Body of pancreas (tissue), 4 donors: ENCODE results near the gene GMDS. TPM values are rescaled to one million over a fixed set of nuclear protein-coding genes. Genes with fewer than 3 reads are reported as not detected.

Source experiments
- ATAC-seq: fragments of 150-250 bp; one replicate; pipeline ENCODE4 v1.9.1; 2016
- DNase-seq, 4 donors: peaks; one replicate each; pipeline ENCODE4 v3.0.0-alpha.2; 2019
- H3K27ac ChIP-seq, 4 donors: fragments of 200-600 bp; sonication (generic); 1 replicate in 3 of 4; 2 replicates in 1 of 4; pipeline versions ENCODE4 v1.5.1 to v1.6.1; 2016 to 2019; ENCODE audit warnings: mild to moderate bottlenecking in 1 of 4, mixed read lengths in 1 of 4, moderate library complexity in 1 of 4
- H3K27me3 ChIP-seq, 2 donors: fragments of 200-600 bp; sonication (generic); one replicate each; pipeline ENCODE4 v1.6.0; 2016; ENCODE audit warnings: mild to moderate bottlenecking in 1 of 2
- H3K36me3 ChIP-seq, 2 donors: fragments of 200-600 bp; sonication (generic); replicated peaks in 1 of 2; 2 replicates each; pipeline ENCODE4 v1.5.1; 2016; ENCODE audit warnings: low read depth in 2 of 2; ENCODE audit not compliant: insufficient read depth in 1 of 2
- H3K4me1 ChIP-seq: fragments of 200-600 bp; sonication (generic); one replicate; pipeline ENCODE4 v1.6.0; 2016
- H3K4me3 ChIP-seq, 2 donors: fragments of 200-600 bp; sonication (generic); 1 replicate in 1 of 2; 2 replicates in 1 of 2; pipeline ENCODE4 v1.5.1; 2016 to 2019
- H3K9me3 ChIP-seq, 3 donors: fragments of 200-600 bp; sonication (generic); 1 replicate in 2 of 3; 2 replicates in 1 of 3; pipeline ENCODE4 v1.5.1; 2016
- POLR2A ChIP-seq, 3 donors: fragments of 450-650 bp; IDR thresholded peaks; one replicate each; pipeline ENCODE4 v1.6.1; 2016; ENCODE audit warnings: antibody characterized with exemption in 3 of 3, mild to moderate bottlenecking in 2 of 3
- WGBS, 2 donors: methylation state at CpG; one replicate each; pipeline ENCODE4 v1.1.5; 2017; 5-methylcytosine and 5-hydroxymethylcytosine counted together
- intact Hi-C: fragments of 100-400 bp; cut with DNase I; formaldehyde crosslinking; loops from one replicate; pipeline ENCODE4 v1.15.1; 2023
- total RNA-seq, 2 donors: library from RNA; depleted of rRNA; stranded (reverse); fragments of >200 nt; gene quantifications; one replicate each; pipeline ENCODE4 v1.1.0, GENCODE V29; 2016
- TF ChIP-seq, protein P1 (sequence below), 7 experiments: fragments of 450-650 bp in 4 of 7; fragments of 200-600 bp in 3 of 7; sonication (generic) in 3 of 7; IDR thresholded peaks; one replicate each; pipeline ENCODE4 v1.5.1; 2016 to 2019; ENCODE audit warnings: antibody characterized with exemption in 7 of 7

GMDS gene
- total RNA-seq, 2 donors from 2014 or later, result 34.5 to 63.3 TPM

- no peaks in the 10 kb centered on the region for H3K27me3 ChIP-seq
- H3K36me3 ChIP-seq, result no peaks in the 10 kb centered on the region
- DNase-seq (no peak), ATAC-seq (peak; percentile 40)
- H3K4me3 ChIP-seq, result no peak overlapping the region
- intact Hi-C loops, result no loop called here
- no peak overlapping the region for H3K27ac ChIP-seq
- TF ChIP-seq, protein P1, sequence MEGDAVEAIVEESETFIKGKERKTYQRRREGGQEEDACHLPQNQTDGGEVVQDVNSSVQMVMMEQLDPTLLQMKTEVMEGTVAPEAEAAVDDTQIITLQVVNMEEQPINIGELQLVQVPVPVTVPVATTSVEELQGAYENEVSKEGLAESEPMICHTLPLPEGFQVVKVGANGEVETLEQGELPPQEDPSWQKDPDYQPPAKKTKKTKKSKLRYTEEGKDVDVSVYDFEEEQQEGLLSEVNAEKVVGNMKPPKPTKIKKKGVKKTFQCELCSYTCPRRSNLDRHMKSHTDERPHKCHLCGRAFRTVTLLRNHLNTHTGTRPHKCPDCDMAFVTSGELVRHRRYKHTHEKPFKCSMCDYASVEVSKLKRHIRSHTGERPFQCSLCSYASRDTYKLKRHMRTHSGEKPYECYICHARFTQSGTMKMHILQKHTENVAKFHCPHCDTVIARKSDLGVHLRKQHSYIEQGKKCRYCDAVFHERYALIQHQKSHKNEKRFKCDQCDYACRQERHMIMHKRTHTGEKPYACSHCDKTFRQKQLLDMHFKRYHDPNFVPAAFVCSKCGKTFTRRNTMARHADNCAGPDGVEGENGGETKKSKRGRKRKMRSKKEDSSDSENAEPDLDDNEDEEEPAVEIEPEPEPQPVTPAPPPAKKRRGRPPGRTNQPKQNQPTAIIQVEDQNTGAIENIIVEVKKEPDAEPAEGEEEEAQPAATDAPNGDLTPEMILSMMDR (IDR thresholded peaks at IDR 0.05), result no peak
- TF ChIP-seq POLR2A (IDR thresholded peaks at IDR 0.05), result no peak
- 55 to 58% methylated on average over 1 of the region's 1 CpG for WGBS, 2 donors
- peaks cover 28% of the 10 kb centered on the region for H3K4me1 ChIP-seq
- no peaks in the 10 kb centered on the region for H3K9me3 ChIP-seq
These were observed 87.8 kb downstream of the GMDS start for GRCh38 chr6:2157441-2158127.

GRCh38 chr6:2155206-2155605 is 90.2 kb downstream of the GMDS start:
- H3K4me1 ChIP-seq, result peaks cover 22% of the 10 kb centered on the region
- H3K9me3 ChIP-seq, result no peaks in the 10 kb centered on the region
- WGBS, 2 donors, result 39 to 43% methylated on average over 1 of the region's 1 CpG

DNA sequence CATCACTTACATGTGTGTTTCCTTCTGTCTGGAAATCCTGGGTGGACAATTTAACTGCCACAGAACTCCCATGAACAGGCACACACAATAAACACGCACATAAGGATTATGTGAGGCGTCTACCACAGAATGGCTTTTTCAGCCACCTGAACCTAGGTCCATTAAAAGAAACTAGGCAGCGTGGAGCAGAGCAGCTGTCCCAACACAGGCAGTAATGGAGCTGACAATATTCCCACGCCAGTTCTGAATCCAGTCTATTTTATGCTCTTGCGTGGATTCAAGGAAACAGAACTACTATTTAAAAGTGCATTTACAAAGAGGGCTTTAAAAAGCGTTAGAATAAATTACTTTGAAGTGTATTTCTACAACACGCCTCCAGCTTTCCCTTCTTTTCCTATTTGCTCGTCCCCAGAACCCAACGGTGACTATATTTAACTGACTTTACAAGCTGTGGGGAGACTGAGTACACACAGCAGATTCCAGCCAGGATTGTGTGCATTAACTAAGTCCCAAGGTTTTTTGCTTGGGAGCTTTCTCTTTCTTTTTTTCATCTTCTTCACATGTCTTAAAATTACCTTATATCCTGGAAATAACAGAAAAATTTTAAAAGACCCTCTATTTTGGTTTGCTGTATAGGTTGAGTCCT is 95.9 kb downstream of the GMDS start:
- H3K36me3 ChIP-seq, result no peaks in the 10 kb centered on the region
- H3K4me3 ChIP-seq, result no peak overlapping the region
- peak overlapping the region in 2 of 4 donors; percentile 52 to 59 for H3K27ac ChIP-seq
- H3K4me1 ChIP-seq, result peaks cover 3% of the 10 kb centered on the region
- H3K9me3 ChIP-seq, result no peaks in the 10 kb centered on the region
- peak in 2 of 4 donors; percentile 17 to 27 for DNase-seq
- TF ChIP-seq POLR2A (IDR thresholded peaks at IDR 0.05), result peak in 1 of 3 donors; percentile 7
- TF ChIP-seq, protein P1 (IDR thresholded peaks at IDR 0.05), result no peak
- 44 to 50% methylated on average over 9 of the region's 9 CpGs for WGBS, 2 donors
- intact Hi-C loops, result no loop called here
- no peaks in the 10 kb centered on the region for H3K27me3 ChIP-seq
- ATAC-seq, result peak; percentile 77

More at GRCh38 chr6:2155206-2155605, 90.2 kb downstream of the GMDS start:
- TF ChIP-seq POLR2A (IDR thresholded peaks at IDR 0.05), result no peak
- TF ChIP-seq, protein P1 (IDR thresholded peaks at IDR 0.05), result no peak
- Histone ChIP-seq H3K27me3 (no peaks in the 10 kb centered on the region), H3K27ac (no peak overlapping the region), H3K36me3 (no peaks in the 10 kb centered on the region), H3K4me3 (no peak overlapping the region)
- no peak for ATAC-seq
- intact Hi-C loops, result no loop called here
- no peak for DNase-seq

DNA sequence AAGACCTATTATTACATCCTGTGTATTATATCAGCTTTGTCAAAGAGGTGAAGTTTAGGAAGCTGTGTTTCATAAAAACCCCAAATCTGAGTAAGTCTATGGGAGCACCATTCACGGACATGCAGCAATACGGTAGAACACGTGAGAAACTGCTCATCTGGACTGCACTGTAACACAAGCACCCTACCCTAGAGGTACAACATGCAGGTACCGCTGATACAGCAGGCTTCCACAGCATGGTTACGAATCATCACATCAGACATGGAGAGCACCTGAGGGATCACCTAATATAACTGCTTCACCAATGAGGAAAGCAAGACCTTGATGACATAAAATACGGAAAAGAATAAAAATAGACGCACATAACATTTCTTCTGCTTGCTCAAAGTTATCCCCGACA is 96.7 kb downstream of the GMDS start:
- H3K4me3 ChIP-seq, result no peak overlapping the region
- peaks cover 3% of the 10 kb centered on the region for H3K4me1 ChIP-seq
- no peak for TF ChIP-seq POLR2A (IDR thresholded peaks at IDR 0.05)
- TF ChIP-seq, protein P1 (IDR thresholded peaks at IDR 0.05), result no peak
- H3K36me3 ChIP-seq, result no peaks in the 10 kb centered on the region
- H3K9me3 ChIP-seq, result no peaks in the 10 kb centered on the region
- ATAC-seq, result peak; percentile 68
- H3K27me3 ChIP-seq, result no peaks in the 10 kb centered on the region
- peak in 2 of 4 donors; percentile 10 to 37 for DNase-seq
- H3K27ac ChIP-seq, result no peak overlapping the region
- WGBS, 2 donors, result 47 to 50% methylated on average over 8 of the region's 8 CpGs
- intact Hi-C loops, result no loop called here
